Measurements from ENCODE around the gene OR5B12.

DNA sequence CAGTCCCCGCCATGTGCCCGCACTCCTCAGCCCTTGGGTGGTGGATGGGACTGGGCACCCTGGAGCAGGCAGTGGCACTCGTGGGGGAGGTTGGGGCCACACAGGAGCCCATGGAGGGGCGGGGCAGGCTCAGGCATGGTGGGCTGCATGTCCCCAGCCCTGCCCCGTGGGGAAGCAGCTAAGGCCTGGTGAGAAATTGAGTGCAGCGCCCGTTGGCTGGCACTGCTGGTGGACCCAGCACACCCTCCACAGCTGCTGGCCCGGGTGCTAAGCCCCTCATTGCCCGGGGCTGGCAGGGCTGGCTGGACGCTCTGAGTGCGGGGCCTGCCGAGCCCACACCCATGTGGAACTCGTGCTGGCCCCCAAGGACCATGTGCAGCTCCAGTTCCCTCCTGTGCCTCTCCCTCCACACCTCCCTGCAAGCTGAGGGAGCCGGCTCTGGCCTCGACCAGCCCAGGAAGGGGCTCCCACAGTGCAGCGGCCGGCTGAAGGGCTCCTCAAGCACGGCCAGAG is 51.4 kb downstream of the OR5B12 start:
- TF ChIP-seq EZH2 (IDR thresholded peaks at IDR 0.05) (no peak), CTCF (IDR thresholded peaks at IDR 0.05) (no peak)

Measured in neural progenitor cell (in vitro differentiated cells).